ENCODE measurements around the gene OR2T8. TPM values are rescaled to one million over a fixed set of nuclear protein-coding genes. Genes with fewer than 3 reads are reported as not detected.
"Not testable (repeated sequence)": the region's sequence is repeated elsewhere in the genome, so short reads cannot be mapped to it uniquely, and the experiment has no call there.

OR2T8 gene
- not detected in 2 replicates for total RNA-seq (2014; rRNA removed)
- not detected for polyA plus RNA-seq (2012)

GRCh38 chr1:247919952-247920351 is at the start of gene OR2T8:
Gene OR2T8 (plus strand): TSS chr1:247920252. CDS start chr1:247921018, 766 bp downstream.
- DNase-seq (ENCODE audit: low read depth) = no peak

- no peak for DNase-seq (ENCODE audit: low read depth)
These were observed 36.7 kb upstream of the OR2T8 start for GRCh38 chr1:247883346-247883745.

GRCh38 chr1:247884797-247885413 is 35.1 kb upstream of the OR2T8 start:
- no peak for DNase-seq (ENCODE audit: low read depth)

GRCh38 chr1:247895163-247895637 is 24.9 kb upstream of the OR2T8 start, which contains the start of gene OR2W3:
Gene OR2W3 (plus strand): TSS chr1:247895587. CDS start chr1:247895587, 0 bp downstream.
- no peak for DNase-seq (ENCODE audit: low read depth)

GRCh38 chr1:247895976-247896375 is 24.1 kb upstream of the OR2T8 start:
- DNase-seq (ENCODE audit: low read depth) = no peak

- DNase-seq (ENCODE audit: low read depth) = no peak
These were observed 15.9 kb upstream of the OR2T8 start for GRCh38 chr1:247904122-247904521.

- no peak for DNase-seq (ENCODE audit: low read depth)
These were observed 14.9 kb upstream of the OR2T8 start for GRCh38 chr1:247905181-247905580.

GRCh38 chr1:247905910-247906503 is 14.0 kb upstream of the OR2T8 start:
- no peak for DNase-seq (ENCODE audit: low read depth)

- DNase-seq (ENCODE audit: low read depth) = peak; percentile 64
These were observed 13.5 kb upstream of the OR2T8 start for GRCh38 chr1:247906504-247907047.

- DNase-seq (ENCODE audit: low read depth) = no peak
These were observed 11.3 kb upstream of the OR2T8 start for GRCh38 chr1:247908766-247909165.

GRCh38 chr1:247913786-247914185 is 6.3 kb upstream of the OR2T8 start:
- no peak for DNase-seq (ENCODE audit: low read depth)

- no peak for DNase-seq (ENCODE audit: low read depth)
These were observed 5.0 kb upstream of the OR2T8 start for GRCh38 chr1:247914941-247915662.

- DNase-seq (ENCODE audit: low read depth) = no peak
These were observed 3.9 kb downstream of the OR2T8 start for GRCh38 chr1:247923941-247924340.

GRCh38 chr1:247924868-247925267 is 4.8 kb downstream of the OR2T8 start, which contains the start of gene OR2AJ1:
Gene OR2AJ1 (plus strand): TSS chr1:247924889. CDS start chr1:247933769, 8,880 bp downstream.
- no peak for DNase-seq (ENCODE audit: low read depth)

- no peak for DNase-seq (ENCODE audit: low read depth)
These were observed 13.9 kb downstream of the OR2T8 start for GRCh38 chr1:247933989-247934388.

GRCh38 chr1:247935781-247936180 is 15.7 kb downstream of the OR2T8 start:
- no peak for DNase-seq (ENCODE audit: low read depth)

- no peak for DNase-seq (ENCODE audit: low read depth)
These were observed 16.4 kb downstream of the OR2T8 start for GRCh38 chr1:247936415-247936814.

GRCh38 chr1:247936965-247937734 is 17.1 kb downstream of the OR2T8 start:
- not testable (repeated sequence) for DNase-seq (ENCODE audit: low read depth)

- no peak for DNase-seq (ENCODE audit: low read depth)
These were observed 22.6 kb downstream of the OR2T8 start for GRCh38 chr1:247942624-247943023.

- DNase-seq (ENCODE audit: low read depth) = no peak
These were observed 28.5 kb downstream of the OR2T8 start, which contains the start of gene OR2L8 for GRCh38 chr1:247948558-247948957. Gene OR2L8 (plus strand): TSS chr1:247948858. CDS start chr1:247948858, 0 bp downstream.

- DNase-seq (ENCODE audit: low read depth) = no peak
These were observed 33.4 kb downstream of the OR2T8 start for GRCh38 chr1:247953408-247953807.

Data from LHCN-M2 (cell line).